SK-N-MC (cell line): ENCODE data around the gene IRF8.

Experiments
- EZH2 ChIP-seq: fragments of 200-600 bp; sonication (generic); IDR thresholded peaks from one replicate; pipeline ENCODE4 v1.6.1; 2017; ENCODE audit warnings: antibody characterized with exemption
- FOXP2 ChIP-seq: optimal IDR thresholded peaks from 2 replicates; pipeline ENCODE3; 2011; ENCODE audit warnings: mild to moderate bottlenecking, moderate library complexity; ENCODE audit not compliant: insufficient read depth; ENCODE audit errors: extremely low read length, control extremely low read depth

- no peak for TF ChIP-seq EZH2
- TF ChIP-seq FOXP2 = no peak
Observed at GRCh38 chr16:85878875-85879274, 20.1 kb upstream of the IRF8 start.
